ENCODE results near the gene DUSP19. TPM values are rescaled to one million over a fixed set of nuclear protein-coding genes. Genes with fewer than 3 reads are reported as not detected.

DUSP19 gene
- total and polyA plus RNA-seq, 2 of the 13 experiments (the other 11 are each of a cell fraction or from before 2014, with no cell fraction given) = 1.3 to 1.9 TPM

DNA sequence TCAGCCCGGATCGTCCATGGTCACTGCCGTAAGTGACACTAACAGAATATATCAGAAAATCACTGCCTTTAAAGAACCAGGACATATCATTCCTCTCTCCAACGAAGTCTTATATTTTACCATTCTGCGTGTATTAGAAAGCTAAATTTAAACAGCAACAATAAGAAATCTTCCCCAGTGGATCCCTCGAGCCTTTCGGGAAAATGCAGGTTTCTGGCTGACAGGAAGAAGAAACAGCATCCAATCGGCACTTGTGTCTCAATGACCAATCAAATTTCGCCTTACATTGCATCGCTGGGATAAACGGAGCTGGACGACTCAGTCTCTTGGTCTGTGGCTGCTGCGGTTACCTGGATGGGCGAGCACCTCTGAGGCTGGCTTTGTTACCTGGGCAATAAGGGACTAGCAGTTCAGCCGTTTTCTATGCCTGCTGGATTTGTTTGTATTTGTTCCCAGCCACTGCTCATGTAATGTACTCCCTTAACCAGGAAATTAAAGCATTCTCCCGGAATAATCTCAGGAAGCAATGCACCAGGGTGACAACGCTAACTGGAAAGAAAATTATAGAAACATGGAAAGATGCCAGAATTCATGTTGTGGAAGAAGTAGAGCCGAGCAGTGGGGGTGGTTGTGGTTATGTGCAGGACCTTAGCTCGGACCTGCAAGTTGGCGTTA is at the start of gene DUSP19 (continued):
- TF ChIP-seq, protein P1, sequence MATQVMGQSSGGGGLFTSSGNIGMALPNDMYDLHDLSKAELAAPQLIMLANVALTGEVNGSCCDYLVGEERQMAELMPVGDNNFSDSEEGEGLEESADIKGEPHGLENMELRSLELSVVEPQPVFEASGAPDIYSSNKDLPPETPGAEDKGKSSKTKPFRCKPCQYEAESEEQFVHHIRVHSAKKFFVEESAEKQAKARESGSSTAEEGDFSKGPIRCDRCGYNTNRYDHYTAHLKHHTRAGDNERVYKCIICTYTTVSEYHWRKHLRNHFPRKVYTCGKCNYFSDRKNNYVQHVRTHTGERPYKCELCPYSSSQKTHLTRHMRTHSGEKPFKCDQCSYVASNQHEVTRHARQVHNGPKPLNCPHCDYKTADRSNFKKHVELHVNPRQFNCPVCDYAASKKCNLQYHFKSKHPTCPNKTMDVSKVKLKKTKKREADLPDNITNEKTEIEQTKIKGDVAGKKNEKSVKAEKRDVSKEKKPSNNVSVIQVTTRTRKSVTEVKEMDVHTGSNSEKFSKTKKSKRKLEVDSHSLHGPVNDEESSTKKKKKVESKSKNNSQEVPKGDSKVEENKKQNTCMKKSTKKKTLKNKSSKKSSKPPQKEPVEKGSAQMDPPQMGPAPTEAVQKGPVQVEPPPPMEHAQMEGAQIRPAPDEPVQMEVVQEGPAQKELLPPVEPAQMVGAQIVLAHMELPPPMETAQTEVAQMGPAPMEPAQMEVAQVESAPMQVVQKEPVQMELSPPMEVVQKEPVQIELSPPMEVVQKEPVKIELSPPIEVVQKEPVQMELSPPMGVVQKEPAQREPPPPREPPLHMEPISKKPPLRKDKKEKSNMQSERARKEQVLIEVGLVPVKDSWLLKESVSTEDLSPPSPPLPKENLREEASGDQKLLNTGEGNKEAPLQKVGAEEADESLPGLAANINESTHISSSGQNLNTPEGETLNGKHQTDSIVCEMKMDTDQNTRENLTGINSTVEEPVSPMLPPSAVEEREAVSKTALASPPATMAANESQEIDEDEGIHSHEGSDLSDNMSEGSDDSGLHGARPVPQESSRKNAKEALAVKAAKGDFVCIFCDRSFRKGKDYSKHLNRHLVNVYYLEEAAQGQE (IDR thresholded peaks at IDR 0.05; ENCODE audit: borderline replicate concordance in 1 of 2, low read depth in 1 of 2, low read length in 2 of 2) = peak in 1 of 2 experiments; percentile 58; a peak in 2 of 4 replicates
- TF ChIP-seq RBM39 (IDR thresholded peaks at IDR 0.05; ENCODE audit: low read depth, low read length, poor library complexity, severe bottlenecking) (no peak), ARID3A (IDR thresholded peaks at IDR 0.05; ENCODE audit: low read depth, low read length) (no peak), ZBTB10 (CRISPR knock-in tag; IDR thresholded peaks at IDR 0.05; ENCODE audit: borderline replicate concordance) (no peak), HIVEP1 (CRISPR knock-in tag; IDR thresholded peaks at IDR 0.05) (0 out of 2 replicates have a peak, but pooled peaks have one; percentile 27), NBN (conservative IDR thresholded peaks at IDR 0.05) (no peak), NFATC3 (CRISPR knock-in tag; IDR thresholded peaks at IDR 0.05) (no peak), PRMT3 (CRISPR knock-in tag; IDR thresholded peaks at IDR 0.05; ENCODE audit: borderline replicate concordance, low read depth) (no peak), FOSL1 (CRISPR knock-in tag; IDR thresholded peaks at IDR 0.05; ENCODE audit: borderline replicate concordance) (no peak; the same call in 1 of the 2 replicates), SMARCC2 (IDR thresholded peaks at IDR 0.05) (no peak), RORA (CRISPR knock-in tag; IDR thresholded peaks at IDR 0.05) (no peak), KLF13 (CRISPR knock-in tag; IDR thresholded peaks at IDR 0.05) (no peak), ZNF33A (CRISPR knock-in tag; IDR thresholded peaks at IDR 0.05; ENCODE audit: borderline replicate concordance) (peak; percentile 89; the same call in 1 of the 2 replicates), RBAK (CRISPR knock-in tag; IDR thresholded peaks at IDR 0.05) (0 out of 2 replicates have a peak, but pooled peaks have one; percentile 55)
- TF ChIP-seq, protein P2, sequence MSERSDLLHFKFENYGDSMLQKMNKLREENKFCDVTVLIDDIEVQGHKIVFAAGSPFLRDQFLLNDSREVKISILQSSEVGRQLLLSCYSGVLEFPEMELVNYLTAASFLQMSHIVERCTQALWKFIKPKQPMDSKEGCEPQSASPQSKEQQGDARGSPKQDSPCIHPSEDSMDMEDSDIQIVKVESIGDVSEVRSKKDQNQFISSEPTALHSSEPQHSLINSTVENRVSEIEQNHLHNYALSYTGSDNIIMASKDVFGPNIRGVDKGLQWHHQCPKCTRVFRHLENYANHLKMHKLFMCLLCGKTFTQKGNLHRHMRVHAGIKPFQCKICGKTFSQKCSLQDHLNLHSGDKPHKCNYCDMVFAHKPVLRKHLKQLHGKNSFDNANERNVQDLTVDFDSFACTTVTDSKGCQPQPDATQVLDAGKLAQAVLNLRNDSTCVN (CRISPR knock-in tag; IDR thresholded peaks at IDR 0.05; ENCODE audit: borderline replicate concordance) = no peak
- TF ChIP-seq, protein P3, sequence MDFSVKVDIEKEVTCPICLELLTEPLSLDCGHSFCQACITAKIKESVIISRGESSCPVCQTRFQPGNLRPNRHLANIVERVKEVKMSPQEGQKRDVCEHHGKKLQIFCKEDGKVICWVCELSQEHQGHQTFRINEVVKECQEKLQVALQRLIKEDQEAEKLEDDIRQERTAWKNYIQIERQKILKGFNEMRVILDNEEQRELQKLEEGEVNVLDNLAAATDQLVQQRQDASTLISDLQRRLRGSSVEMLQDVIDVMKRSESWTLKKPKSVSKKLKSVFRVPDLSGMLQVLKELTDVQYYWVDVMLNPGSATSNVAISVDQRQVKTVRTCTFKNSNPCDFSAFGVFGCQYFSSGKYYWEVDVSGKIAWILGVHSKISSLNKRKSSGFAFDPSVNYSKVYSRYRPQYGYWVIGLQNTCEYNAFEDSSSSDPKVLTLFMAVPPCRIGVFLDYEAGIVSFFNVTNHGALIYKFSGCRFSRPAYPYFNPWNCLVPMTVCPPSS (IDR thresholded peaks at IDR 0.05) = no peak
